ENCODE results near the gene PPHLN1.
A peak's percentile ranks its signal among the peaks of the same experiment; 100 is the strongest.

The PPHLN1 gene

DNA sequence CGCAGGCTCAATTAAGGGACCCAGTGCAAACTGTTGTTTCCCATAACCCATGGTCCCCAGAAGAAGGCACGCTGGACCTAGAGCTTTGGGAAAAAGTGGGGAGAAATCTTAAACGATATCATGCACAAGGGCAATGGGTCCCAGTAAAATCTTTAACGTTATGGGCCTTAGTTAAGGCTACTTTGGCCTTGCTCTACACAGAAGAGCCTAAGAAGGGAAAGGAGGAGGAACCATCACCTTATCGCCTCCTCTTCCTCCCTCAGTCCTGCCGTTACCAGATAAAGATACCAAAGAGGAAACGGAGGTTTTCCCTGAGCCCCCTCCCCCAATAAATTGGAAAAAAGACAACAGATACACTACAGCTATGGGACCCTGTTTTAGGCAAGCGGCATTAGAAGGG is 116.9 kb downstream of the PPHLN1 start:
- DNase-seq (ENCODE audit: low spot score), result no peak

DNA sequence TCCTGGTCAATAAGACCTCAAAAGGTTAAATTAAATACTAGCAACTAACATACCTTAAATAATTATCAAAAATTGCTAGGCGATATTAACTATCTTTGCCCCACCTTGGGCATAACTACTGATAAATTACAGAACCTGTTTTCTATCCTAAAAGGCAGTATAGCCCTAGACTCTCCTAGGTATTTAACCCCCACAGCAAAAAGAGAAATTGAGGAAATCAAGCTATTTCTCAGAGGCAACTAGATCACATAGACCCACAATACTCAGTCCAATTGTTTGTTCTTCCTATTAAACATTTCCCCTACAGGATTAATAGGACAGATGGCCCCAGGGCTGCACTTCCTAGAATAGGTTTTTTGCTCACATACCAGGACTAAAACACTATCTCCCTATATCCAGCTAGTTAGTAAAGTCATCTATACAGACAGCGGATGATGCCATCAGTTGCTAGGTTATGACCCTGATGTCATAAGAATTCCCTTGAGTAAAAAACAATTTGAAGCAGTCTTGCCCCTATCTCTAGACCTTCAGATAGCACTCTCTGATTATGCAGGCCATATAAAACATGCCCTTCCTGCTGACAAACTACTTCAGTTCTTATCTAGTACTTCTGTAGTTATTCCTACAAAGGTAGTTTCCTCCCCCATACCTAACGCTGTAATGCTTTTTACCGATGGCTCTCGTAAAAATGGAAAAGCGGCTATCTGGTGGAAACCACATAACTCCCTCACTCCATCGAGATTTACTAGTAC is 118.4 kb downstream of the PPHLN1 start:
- DNase-seq (ENCODE audit: low spot score), result no peak

DNA sequence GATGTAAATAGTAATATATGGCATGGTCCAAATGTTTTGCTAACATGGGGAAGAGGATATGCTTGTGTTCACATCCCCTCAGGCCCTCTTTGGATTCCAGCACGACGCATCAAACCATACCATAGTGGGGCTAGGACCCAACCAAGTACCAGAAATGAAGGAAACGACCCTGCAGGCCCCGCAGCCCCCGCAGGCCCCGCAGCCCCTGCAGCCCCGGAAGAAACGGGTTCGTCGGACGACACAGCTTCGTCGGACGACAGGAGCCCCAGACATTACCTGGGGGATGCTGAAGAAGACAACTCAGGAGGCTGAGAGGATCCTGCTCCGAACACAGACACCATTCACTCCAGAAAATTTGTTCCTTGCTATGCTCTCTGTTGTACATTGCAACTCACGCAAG is 119.9 kb downstream of the PPHLN1 start:
- no peak for DNase-seq (ENCODE audit: low spot score)

DNA sequence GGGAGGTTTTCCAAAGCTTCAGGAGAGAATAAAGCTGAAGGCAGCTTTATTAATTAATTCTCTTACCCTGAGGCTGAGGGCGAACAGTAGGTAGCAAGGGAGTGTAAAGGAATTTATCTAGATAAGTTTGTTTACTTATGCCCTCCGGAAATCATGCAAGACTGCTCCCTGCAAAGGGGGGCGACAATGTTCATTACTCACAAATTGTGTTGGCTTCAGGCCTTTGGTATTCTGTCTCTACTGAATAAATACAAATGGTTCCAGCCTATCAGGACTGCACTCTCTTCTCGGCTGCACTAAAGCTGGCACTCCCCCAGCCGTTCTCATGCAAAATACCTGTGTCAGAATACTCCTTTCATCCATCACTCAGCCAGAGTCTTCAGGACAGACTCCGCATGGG is 120.8 kb downstream of the PPHLN1 start:
- no peak for DNase-seq (ENCODE audit: low spot score)

GRCh38 chr12:42447371-42447786 is 121.4 kb downstream of the PPHLN1 start:
- no peak for DNase-seq (ENCODE audit: low spot score)

GRCh38 chr12:42448841-42449240 is 122.9 kb downstream of the PPHLN1 start:
- no peak for DNase-seq (ENCODE audit: low spot score)

GRCh38 chr12:42450248-42450647 is 124.3 kb downstream of the PPHLN1 start:
- DNase-seq (ENCODE audit: low spot score), result no peak

DNA sequence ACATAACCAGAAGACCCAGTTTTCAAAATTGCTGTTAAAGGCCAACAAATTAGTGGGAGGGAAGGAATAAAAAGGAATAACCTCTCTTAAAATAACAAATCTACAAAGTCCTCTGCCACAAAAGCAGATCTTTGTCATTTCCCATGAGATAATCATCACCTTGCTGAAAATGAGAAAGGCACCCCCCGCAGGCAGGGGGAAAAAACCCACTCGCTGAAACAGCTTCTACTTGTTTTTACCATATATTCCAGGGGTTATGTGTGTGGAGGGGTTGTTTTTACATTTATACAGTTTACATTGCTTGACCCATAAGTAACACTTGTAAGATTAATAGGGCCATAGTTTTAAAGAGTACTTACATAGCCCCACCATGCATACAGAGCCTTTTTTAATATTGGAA is 132.6 kb downstream of the PPHLN1 start:
- DNase-seq (ENCODE audit: low spot score), result no peak

- no peak for DNase-seq (ENCODE audit: low spot score)
These were observed 133.4 kb downstream of the PPHLN1 start for GRCh38 chr12:42459336-42459847.

DNA sequence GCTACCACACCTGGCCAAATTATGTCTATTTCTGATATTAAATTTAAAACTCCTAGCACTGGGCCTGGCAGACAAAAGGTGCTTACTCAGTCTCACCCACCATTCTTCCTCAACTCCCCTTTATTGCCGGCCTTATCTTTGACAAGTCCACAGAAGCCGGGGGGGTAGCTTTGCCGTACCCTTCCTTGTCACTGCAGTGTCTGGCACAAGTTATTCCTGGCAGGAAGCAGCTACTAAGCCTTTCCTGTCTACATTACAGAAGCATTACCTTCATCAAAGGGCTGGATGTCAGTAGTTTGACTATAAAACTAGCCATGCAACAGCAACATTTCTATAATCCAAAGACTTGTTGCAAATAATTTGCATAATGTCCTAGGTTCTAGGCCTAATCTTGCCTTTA is 136.5 kb downstream of the PPHLN1 start:
- DNase-seq (ENCODE audit: low spot score), result no peak

DNA sequence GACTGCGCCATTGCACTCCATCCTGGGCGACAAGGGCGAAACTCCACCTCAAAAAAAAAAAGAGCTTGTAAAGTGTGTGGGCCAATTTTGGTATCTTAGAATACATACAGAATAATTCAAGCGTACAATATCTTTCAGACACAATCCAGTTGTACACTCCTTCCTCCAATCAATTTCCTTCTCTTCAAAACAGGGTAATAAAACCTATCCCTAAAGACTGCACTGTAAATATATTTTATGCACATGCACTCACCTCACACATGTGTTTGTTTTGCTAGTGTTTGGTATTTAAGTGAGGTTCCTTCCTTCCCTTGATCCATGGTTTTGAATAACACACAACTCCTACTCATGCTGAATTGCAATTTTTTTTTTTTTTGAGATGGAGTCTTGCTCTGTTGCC is 137.7 kb downstream of the PPHLN1 start:
- DNase-seq (ENCODE audit: low spot score), result no peak

GRCh38 chr12:42468341-42468821 is 142.4 kb downstream of the PPHLN1 start:
- peak; percentile 4 for DNase-seq (ENCODE audit: low spot score)

GRCh38 chr12:42468921-42469320 is 143.0 kb downstream of the PPHLN1 start:
- no peak for DNase-seq (ENCODE audit: low spot score)

GRCh38 chr12:42469355-42470175 is 143.6 kb downstream of the PPHLN1 start:
- DNase-seq (ENCODE audit: low spot score), result peak; percentile 41

DNA sequence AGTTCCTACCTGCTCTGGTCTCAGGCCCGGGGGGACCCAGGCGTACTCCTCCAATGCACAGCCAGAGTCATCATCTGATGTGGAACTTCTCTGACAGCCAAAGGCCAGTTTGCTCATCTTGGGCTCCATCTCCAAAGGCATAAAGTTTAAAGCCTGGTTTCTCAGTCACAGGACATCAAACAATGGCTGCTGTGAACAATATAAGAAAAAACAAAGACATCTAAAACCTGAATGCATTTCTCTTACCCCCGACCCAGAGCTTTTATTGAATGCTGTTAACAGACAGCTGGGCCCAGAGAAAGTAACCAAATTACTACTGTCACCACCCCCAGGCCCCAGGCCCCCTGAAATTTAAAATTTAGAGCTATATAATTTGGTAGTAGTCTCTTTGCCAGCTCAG is 146.4 kb downstream of the PPHLN1 start:
- no peak for DNase-seq (ENCODE audit: low spot score)

DNA sequence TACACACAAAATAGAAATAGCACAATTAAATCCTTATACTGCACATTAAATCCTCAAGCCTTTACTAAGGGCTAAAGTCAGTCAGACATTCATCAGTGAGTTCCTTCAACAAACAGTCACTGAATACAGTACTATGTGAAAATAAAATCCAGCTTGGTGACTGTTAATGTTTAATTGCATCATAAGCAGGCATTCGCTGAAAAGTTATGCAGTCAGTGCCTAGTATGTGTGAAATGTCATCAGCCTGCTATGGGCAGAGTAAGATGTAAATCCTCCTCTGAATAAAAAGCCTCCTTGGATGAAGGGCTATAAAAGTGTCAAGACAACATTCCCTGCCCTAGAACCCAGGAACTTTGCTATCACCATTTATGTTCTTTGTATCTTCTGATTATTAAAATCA is 147.2 kb downstream of the PPHLN1 start:
- no peak for DNase-seq (ENCODE audit: low spot score)

- DNase-seq (ENCODE audit: low spot score), result no peak
These were observed 147.6 kb downstream of the PPHLN1 start for GRCh38 chr12:42473561-42473960.

DNA sequence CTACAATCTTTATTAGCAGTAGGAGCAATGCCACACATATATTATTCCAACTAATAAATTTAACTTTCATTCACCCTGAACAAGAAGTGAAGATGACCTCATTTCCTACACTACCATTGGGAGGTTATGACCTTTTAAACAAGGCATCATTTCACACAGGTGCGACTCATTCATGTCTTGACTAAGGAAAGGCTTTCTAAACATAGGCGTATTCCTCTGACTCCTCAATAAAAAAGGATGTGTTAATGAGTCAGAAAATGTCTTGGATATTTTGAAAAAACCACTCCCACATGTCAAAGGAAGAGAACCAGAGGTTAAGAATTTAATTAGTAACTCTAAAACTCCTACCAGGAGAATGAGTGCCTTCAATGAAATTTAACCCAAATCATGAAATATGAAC is 148.4 kb downstream of the PPHLN1 start:
- no peak for DNase-seq (ENCODE audit: low spot score)

DNA sequence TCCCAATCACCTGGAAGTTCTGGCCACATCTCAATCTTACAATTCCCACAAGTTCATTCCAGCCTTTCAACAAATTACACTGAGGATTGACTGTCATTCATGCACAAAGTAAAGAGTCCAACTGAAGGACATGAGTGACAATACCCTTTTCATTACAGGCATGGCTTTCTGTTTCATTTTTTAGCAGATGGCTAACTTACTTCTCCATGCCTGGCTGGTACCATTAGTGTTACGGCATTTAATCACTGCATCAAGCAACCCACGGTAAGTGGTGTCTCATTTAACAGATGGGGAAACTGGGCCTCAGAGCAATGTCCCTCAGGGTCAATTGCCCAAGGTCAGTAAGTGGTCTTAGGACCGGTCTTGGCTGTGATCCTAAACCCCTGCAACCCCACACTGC is 149.1 kb downstream of the PPHLN1 start:
- DNase-seq (ENCODE audit: low spot score), result no peak

DNA sequence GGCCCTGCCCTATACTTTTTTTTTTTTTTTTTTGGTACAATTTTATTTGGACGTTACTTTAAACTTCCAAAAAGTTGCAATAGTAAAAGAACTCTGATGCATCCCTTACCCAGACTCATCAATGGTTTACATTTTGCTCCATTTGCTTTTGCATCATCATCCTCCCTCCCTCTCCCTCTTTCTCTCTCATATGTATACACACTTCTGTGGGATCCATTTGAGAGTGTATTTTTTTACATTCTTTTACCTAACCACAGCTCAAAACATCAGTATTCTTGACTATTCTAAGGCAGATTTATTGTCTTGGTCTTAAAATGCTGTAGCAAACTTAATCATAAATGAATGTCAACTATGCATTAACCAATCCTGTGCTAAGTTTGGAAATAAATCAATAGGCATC is 152.0 kb downstream of the PPHLN1 start:
- DNase-seq (ENCODE audit: low spot score), result no peak

GRCh38 chr12:42481368-42481767 is 155.4 kb downstream of the PPHLN1 start:
- no peak for DNase-seq (ENCODE audit: low spot score)

GRCh38 chr12:42482041-42482747 is 156.2 kb downstream of the PPHLN1 start:
- DNase-seq (ENCODE audit: low spot score), result no peak
